Measurements from ENCODE around the gene FNTB. TPM values are rescaled to one million over a fixed set of nuclear protein-coding genes. Genes with fewer than 3 reads are reported as not detected.

FNTB gene
- total RNA-seq, 1 experiment from 2014 or later, result 26.7 TPM

- ChIA-PET POLR2A (no interaction called here), CTCF (no interaction called here), RAD21 (ENCODE audit: low non-redundant PET in 1 of 2, low total read pairs in 2 of 2, uncharacterized antibody in 2 of 2, unreplicated experiment in 2 of 2) (no interaction called here)
- TF ChIP-seq EGR1 (IDR thresholded peaks at IDR 0.05; ENCODE audit: low read depth) (no peak), TCF7L2 (IDR thresholded peaks at IDR 0.05; ENCODE audit: borderline replicate concordance, extremely low read depth, insufficient read depth, insufficient read length) (no peak), SP1 (IDR thresholded peaks at IDR 0.05; ENCODE audit: low read depth) (no peak), SRF (IDR thresholded peaks at IDR 0.05; ENCODE audit: low read depth) (no peak), POLR2AphosphoS5 (IDR thresholded peaks at IDR 0.05; ENCODE audit: low read depth, low read length) (no peak), YY1 (IDR thresholded peaks at IDR 0.05; ENCODE audit: extremely low read depth, insufficient replicate concordance, low read depth, low read length) (no peak), CTCF (IDR thresholded peaks at IDR 0.05 in 2 of 3, conservative IDR thresholded peaks at IDR 0.05 in 1 of 3; ENCODE audit: borderline replicate concordance in 1 of 3, insufficient read depth in 1 of 3, low read depth in 2 of 3, low read length in 2 of 3) (no peak), RAD21 (IDR thresholded peaks at IDR 0.05; ENCODE audit: low read depth) (no peak), POLR2A (IDR thresholded peaks at IDR 0.05; ENCODE audit: borderline replicate concordance, extremely low read depth, insufficient read depth, insufficient read length) (no peak), ELF1 (IDR thresholded peaks at IDR 0.05; ENCODE audit: borderline replicate concordance, low read depth) (no peak), ZBTB33 (IDR thresholded peaks at IDR 0.05; ENCODE audit: extremely low read depth, insufficient replicate concordance, low read length) (no peak), JUND (IDR thresholded peaks at IDR 0.05) (no peak), CBX3 (IDR thresholded peaks at IDR 0.05; ENCODE audit: low read depth) (no peak)
- Histone ChIP-seq H3K9ac (ENCODE audit: low read length) (no peak overlapping the region), H3K4me3 (replicated peaks in 1 of 2; ENCODE audit: low read depth in 1 of 2, low read length in 2 of 2) (no peak overlapping the region), H3K27me3 (ENCODE audit: insufficient read depth, low read length) (no peaks in the 10 kb centered on the region), H3K4me2 (ENCODE audit: low read length) (no peak overlapping the region), H3K36me3 (ENCODE audit: control insufficient read depth in 1 of 2, insufficient read depth in 2 of 2, low read length in 2 of 2) (peaks cover 8 to 24% of the 10 kb centered on the region in 2 experiments; a peak in 3 of 4 replicates), H3K9me2 (ENCODE audit: insufficient read depth) (no peaks in the 10 kb centered on the region), H3K4me1 (ENCODE audit: control insufficient read depth in 1 of 2, insufficient read depth in 2 of 2, low read length in 2 of 2) (no peaks in the 10 kb centered on the region), H2AFZ (ENCODE audit: low read depth, low read length, poor library complexity, severe bottlenecking) (no peak overlapping the region), H3K9me3 (ENCODE audit: control insufficient read depth in 1 of 2, insufficient read depth in 1 of 2, low read depth in 1 of 2, low read length in 2 of 2) (no peaks in the 10 kb centered on the region), H4K20me1 (ENCODE audit: insufficient read depth) (no peaks in the 10 kb centered on the region), H3K79me2 (ENCODE audit: insufficient read depth, low read length) (no peaks in the 10 kb centered on the region), H3K27ac (ENCODE audit: low read depth, low read length) (no peak overlapping the region)
- ATAC-seq (no peak), DNase-seq (ENCODE audit: low read depth, low spot score) (no peak)
- no TSS peak for BruUV-seq (replicated peaks)
- intact Hi-C loops (cut with micrococcal nuclease), result no loop called here
These were observed 39.8 kb downstream of the FNTB start for GRCh38 chr14:65026526-65026925.
